Measurements from ENCODE around the gene PCYT1A. TPM values are rescaled to one million over a fixed set of nuclear protein-coding genes. Genes with fewer than 3 reads are reported as not detected.
A peak's percentile ranks its signal among the peaks of the same experiment; 100 is the strongest.

PCYT1A gene
- total and polyA plus RNA-seq, 2 of the 13 experiments (the other 11 are each of a cell fraction or from before 2014, with no cell fraction given), result 26.4 to 45.3 TPM

GRCh38 chr3:196287440-196288140, at the start of gene PCYT1A (continued):
- TF ChIP-seq, protein P1, sequence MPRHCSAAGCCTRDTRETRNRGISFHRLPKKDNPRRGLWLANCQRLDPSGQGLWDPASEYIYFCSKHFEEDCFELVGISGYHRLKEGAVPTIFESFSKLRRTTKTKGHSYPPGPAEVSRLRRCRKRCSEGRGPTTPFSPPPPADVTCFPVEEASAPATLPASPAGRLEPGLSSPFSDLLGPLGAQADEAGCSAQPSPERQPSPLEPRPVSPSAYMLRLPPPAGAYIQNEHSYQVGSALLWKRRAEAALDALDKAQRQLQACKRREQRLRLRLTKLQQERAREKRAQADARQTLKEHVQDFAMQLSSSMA (CRISPR knock-in tag; IDR thresholded peaks at IDR 0.05), result no peak; the same call in 1 of the 2 replicates
- TF ChIP-seq ZFP36 (IDR thresholded peaks at IDR 0.05; ENCODE audit: borderline replicate concordance, low read depth, low read length, partially characterized antibody), result no peak
- no peak for TF ChIP-seq GTF2F1 (IDR thresholded peaks at IDR 0.05; ENCODE audit: low read length)
- TF ChIP-seq PAX8 (CRISPR knock-in tag; IDR thresholded peaks at IDR 0.05; ENCODE audit: borderline replicate concordance), result no peak
- no peak; the same call in 1 of the 2 replicates for TF ChIP-seq ZNF557 (CRISPR knock-in tag; IDR thresholded peaks at IDR 0.05)
- no peak for TF ChIP-seq NPAS2 (CRISPR knock-in tag; IDR thresholded peaks at IDR 0.05; ENCODE audit: borderline replicate concordance)
- TF ChIP-seq, protein P2, sequence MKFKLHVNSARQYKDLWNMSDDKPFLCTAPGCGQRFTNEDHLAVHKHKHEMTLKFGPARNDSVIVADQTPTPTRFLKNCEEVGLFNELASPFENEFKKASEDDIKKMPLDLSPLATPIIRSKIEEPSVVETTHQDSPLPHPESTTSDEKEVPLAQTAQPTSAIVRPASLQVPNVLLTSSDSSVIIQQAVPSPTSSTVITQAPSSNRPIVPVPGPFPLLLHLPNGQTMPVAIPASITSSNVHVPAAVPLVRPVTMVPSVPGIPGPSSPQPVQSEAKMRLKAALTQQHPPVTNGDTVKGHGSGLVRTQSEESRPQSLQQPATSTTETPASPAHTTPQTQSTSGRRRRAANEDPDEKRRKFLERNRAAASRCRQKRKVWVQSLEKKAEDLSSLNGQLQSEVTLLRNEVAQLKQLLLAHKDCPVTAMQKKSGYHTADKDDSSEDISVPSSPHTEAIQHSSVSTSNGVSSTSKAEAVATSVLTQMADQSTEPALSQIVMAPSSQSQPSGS (CRISPR knock-in tag; IDR thresholded peaks at IDR 0.05), result peak; percentile 61; the same call in 1 of the 2 replicates
- TF ChIP-seq, protein P3, sequence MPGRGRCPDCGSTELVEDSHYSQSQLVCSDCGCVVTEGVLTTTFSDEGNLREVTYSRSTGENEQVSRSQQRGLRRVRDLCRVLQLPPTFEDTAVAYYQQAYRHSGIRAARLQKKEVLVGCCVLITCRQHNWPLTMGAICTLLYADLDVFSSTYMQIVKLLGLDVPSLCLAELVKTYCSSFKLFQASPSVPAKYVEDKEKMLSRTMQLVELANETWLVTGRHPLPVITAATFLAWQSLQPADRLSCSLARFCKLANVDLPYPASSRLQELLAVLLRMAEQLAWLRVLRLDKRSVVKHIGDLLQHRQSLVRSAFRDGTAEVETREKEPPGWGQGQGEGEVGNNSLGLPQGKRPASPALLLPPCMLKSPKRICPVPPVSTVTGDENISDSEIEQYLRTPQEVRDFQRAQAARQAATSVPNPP (CRISPR knock-in tag; IDR thresholded peaks at IDR 0.05), result peak; percentile 90; the same call in 1 of the 2 replicates
- no peak for TF ChIP-seq SRSF4 (IDR thresholded peaks at IDR 0.05; ENCODE audit: low read depth, low read length, poor library complexity, severe bottlenecking)
- TF ChIP-seq ZFP36L1 (CRISPR knock-in tag; IDR thresholded peaks at IDR 0.05), result peak; percentile 61; the same call in 1 of the 2 replicates
- TF ChIP-seq SAFB2 (CRISPR knock-in tag; IDR thresholded peaks at IDR 0.05; ENCODE audit: borderline replicate concordance, low read depth), result no peak; the same call in 1 of the 2 replicates
- TF ChIP-seq ZNF264 (CRISPR knock-in tag; IDR thresholded peaks at IDR 0.05), result no peak; the same call in 1 of the 2 replicates
- peak; percentile 46; the same call in 1 of the 2 replicates for TF ChIP-seq ZNF703 (CRISPR knock-in tag; IDR thresholded peaks at IDR 0.05; ENCODE audit: borderline replicate concordance)
- TF ChIP-seq ZEB1 (IDR thresholded peaks at IDR 0.05; ENCODE audit: insufficient replicate concordance, low read depth), result no peak
- TF ChIP-seq MNT (IDR thresholded peaks at IDR 0.05), result no peak
- TF ChIP-seq NFE2 (CRISPR knock-in tag; IDR thresholded peaks at IDR 0.05), result no peak
- no peak for TF ChIP-seq PRDM10 (CRISPR knock-in tag; IDR thresholded peaks at IDR 0.05; ENCODE audit: low read depth)
- TF ChIP-seq ZSCAN25 (CRISPR knock-in tag; IDR thresholded peaks at IDR 0.05), result no peak
- peak; percentile 49; the same call in 1 of the 2 replicates for TF ChIP-seq HOXD1 (CRISPR knock-in tag; IDR thresholded peaks at IDR 0.05)
- TF ChIP-seq SNAI1 (CRISPR knock-in tag; IDR thresholded peaks at IDR 0.05; ENCODE audit: borderline replicate concordance), result no peak
